ENCODE measurements around the gene CPNE9. TPM values are rescaled to one million over a fixed set of nuclear protein-coding genes. Genes with fewer than 3 reads are reported as not detected.
"Not testable (repeated sequence)": the region's sequence is repeated elsewhere in the genome, so short reads cannot be mapped to it uniquely, and the experiment has no call there.

CPNE9 gene
- total RNA-seq, 1 donor from 2014 or later, result 0.42 TPM

- H3K4me1 Mint-ChIP-seq, result peaks cover 16% of the 10 kb centered on the region
- no peak for TF ChIP-seq CTCF (IDR thresholded peaks at IDR 0.05; ENCODE audit: unreplicated experiment)
- peak overlapping the region; percentile 66 for H3K4me3 Mint-ChIP-seq
- no peaks in the 10 kb centered on the region for H3K36me3 Mint-ChIP-seq
- peak overlapping the region; percentile 72 for H3K27ac Mint-ChIP-seq
- no peaks in the 10 kb centered on the region for H3K27me3 Mint-ChIP-seq (ENCODE audit: low read depth)
- H3K9me3 Mint-ChIP-seq, result no peaks in the 10 kb centered on the region
- DNase-seq (ENCODE audit: low spot score in 2 of 2, unreplicated experiment in 2 of 2), result no peak
These were observed 66.7 kb downstream of the CPNE9 start for GRCh38 chr3:9770276-9770812.

DNA sequence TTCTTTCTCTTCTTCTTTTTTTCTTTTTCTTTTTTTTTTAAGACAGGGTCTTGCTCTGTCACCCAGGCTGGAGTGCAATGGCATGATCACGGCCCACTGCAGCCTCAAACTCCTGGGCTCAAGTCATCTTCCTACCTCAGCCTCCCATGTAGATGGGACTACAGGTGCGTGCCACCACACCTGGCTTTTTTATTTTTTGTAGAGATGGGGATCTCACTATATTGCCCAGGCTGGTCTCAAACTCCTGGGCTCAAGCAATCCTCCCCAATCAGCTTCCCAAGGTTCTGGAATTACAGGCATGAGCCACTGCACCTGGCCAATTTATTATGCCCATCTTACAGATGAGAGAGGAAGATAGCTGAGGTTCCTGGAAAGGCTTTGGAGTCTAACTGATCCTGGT, 67.4 kb downstream of the CPNE9 start:
- not testable (repeated sequence) for H3K27me3 Mint-ChIP-seq (ENCODE audit: low read depth); H3K36me3 Mint-ChIP-seq; DNase-seq (ENCODE audit: low spot score in 2 of 2, unreplicated experiment in 2 of 2); H3K27ac Mint-ChIP-seq; H3K9me3 Mint-ChIP-seq
- Mint-ChIP-seq H3K4me3 (peak overlapping the region; percentile 66), H3K4me1 (peaks cover 16% of the 10 kb centered on the region)

DNA sequence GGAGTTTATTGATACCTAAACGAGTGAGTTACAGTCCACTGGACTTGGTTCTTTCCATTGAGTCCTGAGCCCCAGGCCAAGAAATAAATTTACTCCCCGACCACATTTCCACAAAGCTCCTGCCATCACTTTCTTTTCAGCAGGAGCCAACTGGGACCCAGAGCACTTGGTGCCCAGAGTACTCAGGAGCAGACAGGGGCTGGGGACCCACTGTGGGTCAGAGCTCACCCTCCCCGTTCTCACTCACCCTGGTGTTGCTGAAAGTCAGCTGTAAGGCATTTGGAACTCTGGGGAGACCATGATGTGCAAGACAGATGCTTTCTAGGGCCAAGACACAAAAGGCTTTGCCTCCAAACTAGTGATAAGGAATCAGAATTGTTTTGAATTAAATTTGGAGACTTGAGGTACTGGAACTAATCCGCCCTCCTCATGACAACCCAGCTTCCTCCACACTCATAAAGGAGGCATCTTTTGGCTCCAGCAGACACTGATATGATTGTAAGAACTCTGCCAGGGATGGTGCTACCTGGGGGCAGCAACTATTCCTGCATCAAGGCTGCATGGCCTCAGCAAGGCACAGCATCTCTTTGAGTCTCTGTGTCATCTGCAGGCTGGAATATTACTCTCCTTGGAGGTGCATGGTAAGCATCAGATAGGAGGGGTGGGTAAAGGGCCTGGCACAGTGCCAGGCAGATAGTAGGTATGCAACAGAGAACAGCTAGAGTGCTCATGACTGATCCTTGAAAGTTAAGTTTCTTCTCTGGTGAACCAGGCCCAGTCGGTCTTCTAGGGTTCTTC, 73.5 kb downstream of the CPNE9 start:
- H3K36me3 Mint-ChIP-seq, result peaks cover 5% of the 10 kb centered on the region
- TF ChIP-seq CTCF (IDR thresholded peaks at IDR 0.05; ENCODE audit: unreplicated experiment), result no peak
- DNase-seq (ENCODE audit: low spot score in 2 of 2, unreplicated experiment in 2 of 2), result no peak
- H3K27me3 Mint-ChIP-seq (ENCODE audit: low read depth), result no peaks in the 10 kb centered on the region
- H3K9me3 Mint-ChIP-seq, result no peaks in the 10 kb centered on the region
- H3K4me3 Mint-ChIP-seq, result no peak overlapping the region
- no peak overlapping the region for H3K27ac Mint-ChIP-seq
- H3K4me1 Mint-ChIP-seq, result no peaks in the 10 kb centered on the region

DNA sequence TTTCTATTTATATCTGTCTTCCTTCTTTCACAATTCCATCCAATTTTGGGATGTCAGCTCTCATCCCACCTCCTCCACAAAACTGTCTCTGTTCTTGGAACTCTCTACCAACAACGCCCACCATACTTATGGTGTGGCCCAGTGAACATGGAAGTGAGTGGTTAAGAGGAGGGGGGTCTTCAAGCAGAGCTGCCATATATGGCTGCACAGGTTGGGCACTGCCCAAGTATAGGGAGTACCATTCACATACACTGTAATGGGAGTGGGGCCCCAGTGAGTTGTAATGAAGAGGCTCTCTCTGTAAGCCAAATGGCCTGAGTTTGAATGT, 74.0 kb downstream of the CPNE9 start:
- TF ChIP-seq CTCF (IDR thresholded peaks at IDR 0.05; ENCODE audit: unreplicated experiment), result no peak
- Mint-ChIP-seq H3K9me3 (no peaks in the 10 kb centered on the region), H3K4me3 (no peak overlapping the region), H3K4me1 (no peaks in the 10 kb centered on the region), H3K27me3 (ENCODE audit: low read depth) (no peaks in the 10 kb centered on the region), H3K27ac (no peak overlapping the region), H3K36me3 (peaks cover 10% of the 10 kb centered on the region)
- no peak for DNase-seq (ENCODE audit: low spot score in 2 of 2, unreplicated experiment in 2 of 2)

DNA sequence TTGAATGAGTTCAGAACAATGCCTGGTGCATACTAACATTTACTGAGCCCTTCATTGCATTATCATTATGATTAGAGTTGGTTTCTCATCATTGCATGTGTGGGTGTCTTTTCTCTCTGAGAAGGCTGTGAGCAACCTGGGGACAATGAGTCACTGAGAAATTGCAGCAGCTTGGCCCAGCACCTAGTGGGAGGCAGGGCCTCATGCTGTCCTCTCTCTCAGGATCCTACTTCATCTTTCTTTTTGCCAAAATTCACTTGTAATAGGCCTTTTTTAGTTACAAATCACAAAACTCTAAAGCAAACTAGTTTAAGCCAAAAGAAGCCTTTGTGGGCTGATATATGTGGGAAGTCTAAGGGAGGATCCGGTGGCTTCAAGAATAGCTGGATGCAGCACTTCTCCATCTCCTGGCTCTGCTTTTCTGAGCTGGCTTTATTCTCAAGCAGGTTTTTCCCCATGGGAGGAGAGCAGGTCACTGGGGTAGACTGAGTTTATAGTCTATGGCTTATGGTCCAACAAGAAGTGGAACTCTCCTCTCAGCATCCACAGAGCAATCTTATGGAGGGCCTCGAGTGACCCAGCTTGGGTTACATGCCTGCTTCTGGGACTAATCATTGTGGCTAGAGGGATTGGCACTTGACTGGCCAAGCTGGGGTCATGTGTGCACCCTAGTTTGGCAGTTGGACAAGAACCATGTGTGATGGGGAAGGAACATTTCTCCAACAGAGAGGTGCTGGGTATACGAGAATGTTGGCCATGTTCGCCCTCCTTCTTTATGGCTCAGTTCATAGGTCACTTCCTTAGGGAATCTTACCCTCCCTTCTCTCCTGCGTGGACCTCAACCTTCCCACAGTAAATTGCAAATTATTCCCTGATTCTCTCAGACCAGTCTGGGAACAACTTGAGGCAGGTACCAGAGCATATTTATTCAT, 74.8 kb downstream of the CPNE9 start:
- Mint-ChIP-seq H3K27ac (no peak overlapping the region), H3K27me3 (ENCODE audit: low read depth) (no peaks in the 10 kb centered on the region), H3K36me3 (peaks cover 14% of the 10 kb centered on the region), H3K4me3 (no peak overlapping the region), H3K9me3 (no peaks in the 10 kb centered on the region), H3K4me1 (no peaks in the 10 kb centered on the region)
- DNase-seq (ENCODE audit: low spot score in 2 of 2, unreplicated experiment in 2 of 2), result no peak
- TF ChIP-seq CTCF (IDR thresholded peaks at IDR 0.05; ENCODE audit: unreplicated experiment), result no peak
